ENCODE data around the gene RALGAPA2.
A peak's percentile ranks its signal among the peaks of the same experiment; 100 is the strongest.

Gene RALGAPA2

GRCh38 chr20:20712474-20713243, at the start of gene RALGAPA2:
TSS of gene RALGAPA2 (minus strand) at chr20:20712644. CDS start at chr20:20712480, 164 bp downstream.
- peak; percentile 94 to 95 for DNase-seq

GRCh38 chr20:20761301-20761700, 48.9 kb upstream of the RALGAPA2 start:
- no peak for DNase-seq

GRCh38 chr20:20759132-20759531, 46.7 kb upstream of the RALGAPA2 start:
- no peak for DNase-seq

GRCh38 chr20:20755674-20756319, 43.4 kb upstream of the RALGAPA2 start:
- DNase-seq, result no peak

GRCh38 chr20:20755231-20755630, 42.8 kb upstream of the RALGAPA2 start:
- DNase-seq, result no peak

GRCh38 chr20:20754714-20755113, 42.3 kb upstream of the RALGAPA2 start:
- DNase-seq, result no peak

- no peak for DNase-seq
Measured at GRCh38 chr20:20752712-20753111, 40.3 kb upstream of the RALGAPA2 start.

GRCh38 chr20:20747298-20747697, 34.9 kb upstream of the RALGAPA2 start:
- no peak for DNase-seq

GRCh38 chr20:20744170-20744725, 31.8 kb upstream of the RALGAPA2 start:
- no peak for DNase-seq

GRCh38 chr20:20743511-20744169, 31.2 kb upstream of the RALGAPA2 start:
- peak in 1 of 2 donors; percentile 12 for DNase-seq

- no peak for DNase-seq
Measured at GRCh38 chr20:20741087-20742045, 28.9 kb upstream of the RALGAPA2 start.

- DNase-seq, result no peak
Measured at GRCh38 chr20:20740541-20740940, 28.1 kb upstream of the RALGAPA2 start.

GRCh38 chr20:20737158-20737557, 24.7 kb upstream of the RALGAPA2 start:
- no peak for DNase-seq

- DNase-seq, result no peak
Measured at GRCh38 chr20:20736303-20736702, 23.9 kb upstream of the RALGAPA2 start.

GRCh38 chr20:20734475-20734948, 22.1 kb upstream of the RALGAPA2 start:
- DNase-seq, result peak; percentile 31 to 52

GRCh38 chr20:20733943-20734342, 21.5 kb upstream of the RALGAPA2 start:
- DNase-seq, result peak in 1 of 2 donors; percentile 21

- no peak for DNase-seq
Measured at GRCh38 chr20:20732641-20733040, 20.2 kb upstream of the RALGAPA2 start.

GRCh38 chr20:20731945-20732296, 19.5 kb upstream of the RALGAPA2 start:
- DNase-seq, result peak in 1 of 2 donors; percentile 45

- no peak for DNase-seq
Measured at GRCh38 chr20:20731000-20731944, 18.8 kb upstream of the RALGAPA2 start.

GRCh38 chr20:20729563-20729962, 17.1 kb upstream of the RALGAPA2 start:
- no peak for DNase-seq

GRCh38 chr20:20721489-20721888, 9.0 kb upstream of the RALGAPA2 start:
- no peak for DNase-seq

Data from CD4-positive, alpha-beta T cell treated with Interleukin-4 for 1 hour (primary cell).